GM19397 (cell line): ENCODE data around the gene NFIC.
"Not testable (repeated sequence)": the region's sequence is repeated elsewhere in the genome, so short reads cannot be mapped to it uniquely, and the experiment has no call there.

ENCODE experiments used
- ATAC-seq: cut with Tn5 transposase; IDR thresholded peaks from one replicate; pipeline ENCODE4 v1.9.1; 2021; ENCODE audit warnings: mild to moderate bottlenecking, moderate library complexity; ENCODE audit not compliant: unreplicated experiment

Gene NFIC

DNA sequence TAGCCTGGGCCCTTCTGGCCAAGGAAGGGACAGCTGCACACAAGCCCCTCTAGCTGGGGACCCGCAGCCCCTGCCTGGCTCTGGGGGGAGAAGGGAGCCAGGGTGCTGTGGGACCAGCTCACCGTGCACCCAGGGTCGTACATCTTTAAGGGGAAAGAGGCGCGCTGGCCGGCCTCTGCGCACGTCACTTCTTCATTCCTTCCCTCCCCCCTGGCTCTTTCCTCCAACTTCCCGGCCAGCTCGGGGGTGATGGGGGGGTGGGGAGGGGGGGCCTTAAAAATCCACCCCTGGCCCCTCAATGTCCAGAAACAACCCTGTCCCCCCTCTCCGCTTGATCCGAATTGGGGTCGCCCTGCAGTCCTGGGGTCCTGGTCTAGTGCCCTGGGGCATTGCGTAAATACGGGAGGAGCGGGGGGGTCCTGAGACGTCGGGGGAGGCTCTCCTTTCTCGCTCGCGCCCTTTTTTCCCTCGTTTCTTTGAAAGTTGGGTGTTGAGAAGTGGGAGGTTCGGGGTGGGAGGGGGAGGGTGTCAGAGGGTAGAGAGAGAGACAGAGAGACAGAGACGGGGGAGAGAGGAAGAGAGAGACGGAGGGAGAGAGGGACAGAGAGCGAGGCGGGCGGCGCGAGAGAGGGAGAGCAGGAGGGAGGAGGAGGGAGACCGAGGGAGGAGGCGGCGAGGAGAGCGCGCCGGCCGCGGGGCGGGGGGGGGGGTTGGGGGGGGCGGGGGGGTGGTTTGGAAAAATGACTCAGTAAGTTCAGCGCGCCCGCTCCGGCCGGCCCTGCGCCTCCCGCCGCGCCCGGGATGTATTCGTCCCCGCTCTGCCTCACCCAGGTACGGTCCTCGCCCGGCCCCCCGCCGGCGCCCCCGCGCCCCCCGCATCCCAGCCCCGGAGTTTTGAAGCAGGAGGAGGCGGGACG, at the start of gene NFIC:
TSS of gene NFIC (plus strand) at position 748 of the 917 bp plus-strand sequence. CDS start at position 802, 54 bp downstream.
- ATAC-seq, result no peak

DNA sequence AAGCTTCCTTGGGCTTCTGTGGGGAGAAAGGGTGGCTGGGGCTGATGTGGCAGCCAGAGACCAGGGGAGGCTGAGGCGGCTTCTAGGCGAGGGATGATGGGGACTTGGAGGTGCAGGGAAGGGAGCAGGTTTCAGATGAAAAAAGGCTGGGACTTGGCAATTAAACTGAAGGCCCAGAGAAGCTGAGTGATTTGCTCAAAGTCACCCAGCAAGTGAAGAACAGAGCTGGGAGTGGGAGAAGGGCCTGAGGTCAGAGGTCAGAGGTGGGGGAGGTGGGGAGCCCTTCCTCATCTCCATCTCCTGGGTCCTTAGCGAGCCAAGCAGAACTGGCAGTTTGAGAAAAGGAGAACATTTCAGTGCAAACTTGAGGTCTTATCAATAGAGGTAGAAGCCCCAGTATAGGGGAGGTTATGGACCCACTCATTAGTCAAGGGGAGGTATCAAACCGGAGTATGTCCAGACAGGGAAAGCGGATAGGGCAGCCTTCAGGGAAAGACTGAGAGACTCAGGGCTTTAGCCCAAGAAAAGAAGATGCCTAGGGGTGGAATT, 49.6 kb upstream of the NFIC start:
- ATAC-seq, result no peak

DNA sequence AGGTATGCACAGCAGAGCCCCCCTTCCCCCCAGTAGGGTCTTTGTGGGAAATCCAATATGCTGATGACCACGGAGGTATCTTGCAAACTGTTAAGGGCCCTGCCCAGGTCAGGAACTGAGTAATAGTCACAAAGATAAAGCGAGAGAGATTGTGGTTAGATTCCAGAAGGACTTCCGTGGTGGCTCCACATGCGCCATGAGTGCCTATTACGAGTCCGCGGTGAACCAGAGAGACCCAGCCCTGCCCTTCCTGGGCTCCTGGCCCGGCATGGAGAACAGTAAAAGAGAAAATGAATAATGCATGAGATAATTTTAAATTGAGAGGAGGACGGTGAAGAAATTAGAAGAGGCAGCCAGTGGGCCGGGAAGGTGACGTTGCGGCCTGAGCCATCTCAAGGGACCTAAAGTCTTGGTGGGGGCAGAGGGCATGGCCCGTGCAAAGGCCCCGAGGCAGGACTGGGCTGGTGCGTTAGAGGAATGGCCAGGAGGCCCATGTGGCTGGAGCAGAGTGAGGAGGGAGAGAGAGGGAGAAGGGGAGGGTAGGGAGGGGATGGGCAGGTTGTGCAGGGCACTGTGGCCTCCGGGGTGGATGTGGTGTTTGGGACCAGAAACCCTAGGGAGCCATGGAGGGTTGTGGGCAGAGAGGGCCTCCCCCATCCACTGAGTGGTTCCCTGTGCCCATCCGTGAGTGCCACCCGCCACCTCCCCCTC, 46.6 kb upstream of the NFIC start:
- no peak for ATAC-seq

DNA sequence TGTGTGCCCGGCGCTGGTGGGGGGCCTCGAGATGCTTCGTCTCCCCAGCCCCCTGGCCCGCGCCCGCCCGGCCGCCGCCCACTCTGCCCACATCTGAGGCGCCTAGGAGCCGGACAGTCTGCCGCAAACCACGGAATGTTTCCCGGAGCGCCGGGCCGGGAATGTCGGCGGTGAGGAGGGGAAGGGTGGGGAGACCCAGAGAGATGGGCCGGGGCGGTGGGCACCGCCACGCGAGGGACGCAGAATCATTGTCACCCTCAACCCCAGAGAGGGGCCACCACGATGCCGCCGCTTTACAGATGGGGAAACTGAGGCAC, 46.1 kb upstream of the NFIC start:
- no peak for ATAC-seq

DNA sequence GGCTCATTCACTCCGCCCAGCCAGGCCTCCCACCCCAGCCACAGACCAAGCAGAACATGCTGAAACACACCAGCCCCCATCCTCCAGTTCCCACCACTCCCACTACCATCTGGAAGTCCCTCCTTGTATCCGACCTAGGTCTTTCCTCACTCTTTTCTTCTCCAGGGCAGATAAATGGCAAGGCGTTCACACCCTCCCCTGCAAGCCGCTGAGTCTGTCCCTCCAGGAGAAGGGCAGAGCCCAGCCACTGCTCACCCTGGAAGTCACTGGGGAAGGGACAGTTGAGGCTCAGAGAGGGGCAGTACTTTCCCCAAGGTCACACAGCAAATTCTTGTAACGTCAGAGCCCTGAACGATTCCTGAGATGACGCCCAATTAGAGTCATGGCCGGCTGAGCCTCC, 45.5 kb upstream of the NFIC start:
- no peak for ATAC-seq

DNA sequence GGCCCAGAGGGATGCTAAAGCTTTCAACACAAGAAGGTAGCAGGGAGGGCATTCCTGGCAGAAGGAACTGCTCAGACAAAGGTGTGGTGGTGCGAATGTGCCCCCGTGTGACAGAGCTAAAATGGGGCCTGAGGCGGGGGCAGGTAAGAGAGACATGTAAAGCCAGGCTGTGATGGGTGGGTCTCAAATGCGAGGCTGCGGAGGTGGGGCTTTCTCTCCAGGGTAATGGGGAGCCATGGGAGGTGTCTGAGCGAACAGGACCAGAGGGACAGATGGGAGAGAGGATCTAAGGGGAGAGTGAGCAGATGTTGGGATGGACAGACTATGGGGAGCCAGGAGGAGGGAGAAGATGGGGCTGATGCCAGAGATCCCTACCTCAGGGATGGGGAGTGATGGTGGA, 44.7 kb upstream of the NFIC start:
- ATAC-seq, result no peak

DNA sequence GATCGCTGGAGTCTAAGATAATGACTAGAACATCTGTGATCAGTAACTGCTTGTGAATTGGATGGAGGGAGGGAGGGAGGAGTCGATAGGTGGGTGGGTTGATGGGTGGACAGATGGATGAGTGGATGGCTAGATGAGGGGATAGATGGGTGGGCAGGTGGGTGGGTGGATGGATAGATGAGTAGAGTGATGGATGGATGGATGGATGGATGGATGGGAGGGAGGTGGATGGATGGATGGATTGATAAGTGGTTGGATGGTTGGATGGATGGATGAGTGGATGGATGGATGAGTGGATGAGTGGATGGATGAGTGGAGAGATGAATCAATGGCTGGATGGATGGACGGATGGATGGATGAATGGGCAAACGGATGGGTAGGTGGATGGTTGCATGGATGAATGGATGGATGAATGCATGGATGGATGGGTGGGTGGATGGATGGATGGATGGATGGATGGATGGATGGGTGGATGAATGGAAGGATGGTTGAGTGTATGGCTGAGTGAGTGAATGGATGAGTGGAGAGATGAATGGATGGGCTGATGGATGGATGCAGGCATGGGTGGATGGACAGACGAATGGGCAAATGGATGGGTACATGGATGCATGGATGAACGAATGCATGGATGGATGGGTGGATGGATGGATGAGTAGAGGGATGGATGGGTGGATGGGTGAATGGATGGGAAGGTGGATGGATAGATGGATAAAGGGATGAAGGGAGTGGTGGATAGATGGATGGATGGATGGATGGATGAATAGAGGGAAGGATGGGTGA, 44.0 kb upstream of the NFIC start:
- ATAC-seq, result no peak

DNA sequence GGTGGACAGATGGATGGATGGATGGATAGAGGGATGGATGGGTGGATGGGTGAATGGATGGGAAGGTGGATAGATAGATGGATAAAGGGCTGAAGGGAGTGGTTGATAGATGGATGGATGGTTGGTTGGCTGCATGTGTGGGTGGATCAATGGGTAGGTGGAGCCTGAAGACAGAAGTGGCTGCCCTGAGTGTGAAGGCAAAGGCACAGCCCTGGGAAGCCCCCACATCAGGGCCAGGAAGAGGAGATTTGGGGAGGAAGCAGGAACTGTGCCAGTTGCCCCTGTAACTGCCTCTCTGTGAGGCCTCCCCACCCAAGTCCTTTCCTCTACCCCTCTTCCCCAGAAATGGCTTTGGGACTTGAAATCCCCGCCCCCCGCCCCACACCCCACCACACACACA, 43.4 kb upstream of the NFIC start:
- ATAC-seq, result no peak

DNA sequence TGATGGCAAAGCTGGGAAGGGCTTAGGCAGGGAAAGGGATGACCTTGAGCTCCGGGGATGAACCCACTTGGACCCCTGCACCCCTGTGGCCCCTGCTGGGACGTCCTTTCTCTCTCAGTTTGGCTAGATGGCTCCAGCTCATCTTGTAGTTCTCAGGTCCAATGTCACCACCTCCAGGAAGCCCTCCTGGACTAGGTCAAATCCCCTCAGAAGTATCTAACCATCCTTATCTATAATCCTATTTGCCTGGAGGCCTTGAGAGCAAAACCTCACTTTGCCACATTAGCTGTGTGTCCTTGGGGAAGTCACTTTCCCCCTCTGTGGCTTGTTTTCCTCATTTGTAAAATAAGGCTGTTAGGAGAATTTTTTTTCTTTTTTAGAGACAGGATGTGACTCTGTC, 42.7 kb upstream of the NFIC start:
- ATAC-seq, result no peak

DNA sequence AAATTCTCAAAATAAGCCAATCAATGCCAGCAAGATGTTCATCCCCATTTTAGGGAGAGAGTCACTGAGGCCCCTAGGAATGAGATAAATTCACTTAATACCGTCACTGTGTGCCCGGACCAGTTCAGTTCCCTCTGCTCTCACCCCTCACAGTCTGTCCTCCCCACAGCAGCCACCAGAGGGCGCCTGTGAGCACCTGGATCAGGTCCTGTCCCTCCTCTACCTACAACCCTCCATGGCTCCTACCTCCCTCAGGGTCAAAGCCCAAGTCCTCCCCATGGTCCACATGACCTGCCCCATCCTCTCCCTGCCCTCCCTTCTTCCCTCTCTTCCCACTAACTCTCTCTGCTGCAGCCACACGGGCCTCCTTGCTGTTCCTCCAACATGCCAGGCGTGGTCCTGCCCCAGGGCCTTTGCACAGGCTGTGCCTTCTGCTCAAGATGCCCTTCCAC, 42.0 kb upstream of the NFIC start:
- no peak for ATAC-seq

DNA sequence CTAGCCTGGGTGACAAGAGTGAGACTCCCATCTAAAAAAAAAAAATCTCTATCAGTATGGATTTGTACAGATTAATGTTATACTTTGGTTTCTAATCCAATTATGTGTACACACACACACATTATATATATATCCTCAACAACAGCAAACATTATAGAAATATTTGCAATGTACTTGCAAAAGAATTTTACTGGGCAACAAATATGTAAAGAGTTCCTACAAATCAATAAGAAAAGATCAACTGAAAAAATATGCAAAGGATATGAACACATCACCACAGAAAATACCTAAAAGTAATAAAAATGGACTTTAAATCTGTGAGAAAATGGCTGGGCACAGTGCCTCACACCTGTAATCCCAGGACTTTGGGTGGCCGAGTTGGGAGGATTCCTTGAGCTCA, 40.9 kb upstream of the NFIC start:
- ATAC-seq, result no peak

DNA sequence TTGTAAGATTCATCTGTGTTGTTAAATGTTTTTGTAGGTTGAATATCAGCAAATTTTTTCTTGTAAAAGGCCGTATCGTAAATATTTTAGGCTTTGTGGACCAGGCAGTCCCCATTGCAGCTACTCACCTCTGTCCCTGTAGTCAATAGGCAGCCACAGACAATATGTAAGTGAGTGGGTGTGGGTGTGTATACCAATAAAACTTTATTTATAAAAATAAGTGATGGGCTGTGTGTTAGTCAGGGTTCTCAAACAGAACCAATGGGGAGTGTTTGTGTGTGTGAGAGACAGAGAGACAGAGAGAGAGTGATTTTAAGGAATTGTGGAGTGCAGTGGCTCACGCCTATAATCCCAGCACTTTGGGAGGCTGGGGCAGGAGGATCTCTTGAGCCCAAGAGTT, 37.6 kb upstream of the NFIC start:
- no peak for ATAC-seq

DNA sequence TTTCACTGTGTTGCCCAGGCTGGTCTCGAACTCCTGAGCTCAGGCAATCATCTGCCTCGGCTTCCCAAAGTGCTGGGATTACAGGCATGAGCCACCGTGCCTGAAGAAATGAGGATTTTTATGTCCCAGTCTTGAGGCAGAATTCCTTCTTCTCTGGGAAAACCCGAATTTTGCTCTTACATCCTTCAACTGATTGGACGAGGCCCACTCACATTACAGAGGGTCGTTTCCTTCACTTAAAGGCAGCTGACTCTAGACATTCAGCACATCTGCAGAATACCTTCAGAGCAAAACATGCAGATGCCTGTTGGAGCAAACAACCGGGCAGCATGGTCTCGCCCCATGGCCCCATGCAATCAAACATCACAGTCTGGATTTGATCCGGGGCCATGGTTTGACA, 36.3 kb upstream of the NFIC start:
- ATAC-seq, result no peak

DNA sequence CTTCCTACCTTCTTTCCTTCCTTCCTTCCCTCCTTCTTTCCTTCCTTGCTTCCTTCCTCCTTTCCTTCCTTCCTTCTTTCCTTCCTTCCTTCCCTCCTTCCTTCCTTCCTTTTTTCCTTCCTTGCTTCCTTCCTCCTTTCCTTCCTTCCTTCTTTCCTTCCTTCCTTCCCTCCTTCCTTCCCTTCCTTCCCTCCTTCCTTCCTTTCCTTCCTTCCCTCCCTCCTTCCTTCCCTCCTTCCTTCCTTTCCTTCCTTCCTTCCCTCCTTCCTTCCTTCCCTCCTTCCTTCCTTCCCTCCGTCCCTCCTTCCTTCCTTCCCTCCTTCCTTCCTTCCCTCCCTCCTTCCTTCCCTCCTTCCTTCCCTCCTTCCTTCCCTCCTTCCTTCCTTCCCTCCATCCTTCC, 34.2 kb upstream of the NFIC start:
- ATAC-seq, result not testable (repeated sequence)

DNA sequence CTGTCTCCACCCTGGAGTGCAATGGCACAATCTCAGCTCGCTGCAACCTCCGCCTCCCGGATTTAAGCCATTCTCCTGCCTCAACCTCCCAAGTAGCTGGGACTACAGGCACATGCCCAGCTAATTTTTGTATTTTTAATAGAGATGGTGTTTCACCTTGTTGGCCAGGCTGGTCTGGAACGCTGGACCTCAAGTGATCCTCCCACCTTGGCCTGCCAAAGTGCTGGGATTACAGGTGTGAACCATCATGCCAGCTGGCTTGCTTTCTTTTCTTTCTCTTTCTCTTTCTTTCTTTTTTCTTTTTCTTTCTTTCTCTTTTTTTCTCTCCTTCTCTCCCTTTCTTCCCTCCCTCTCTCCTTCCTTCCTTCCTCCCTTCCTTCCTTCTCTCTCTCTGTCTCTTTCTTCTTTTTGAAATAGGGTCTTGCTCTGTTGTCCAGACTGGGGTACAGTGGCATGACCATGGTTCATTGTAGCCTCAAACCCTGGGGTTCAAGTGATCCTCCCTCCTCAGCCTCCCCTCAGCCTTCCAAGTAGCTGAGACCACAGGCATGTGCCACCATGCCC, 33.3 kb upstream of the NFIC start:
- ATAC-seq, result no peak

DNA sequence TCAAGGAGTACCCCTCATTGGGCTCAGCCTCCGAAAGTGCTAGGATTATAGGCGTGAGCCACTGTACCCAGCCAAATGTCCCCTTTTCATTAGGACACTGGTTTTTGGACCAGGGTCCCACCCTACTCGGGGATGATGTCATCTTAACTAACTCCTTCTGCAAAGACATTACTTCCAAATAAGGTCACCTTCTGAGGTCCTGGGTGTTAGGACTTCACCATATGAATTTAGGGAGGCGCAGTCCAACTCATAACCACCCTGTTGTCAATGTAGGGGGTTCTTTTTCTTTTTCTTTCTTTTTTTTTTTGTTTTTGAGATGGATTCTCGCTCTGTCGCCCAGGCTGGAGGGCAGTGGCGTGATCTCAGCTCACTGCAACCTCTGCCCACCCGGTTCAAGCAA, 32.7 kb upstream of the NFIC start:
- no peak for ATAC-seq

DNA sequence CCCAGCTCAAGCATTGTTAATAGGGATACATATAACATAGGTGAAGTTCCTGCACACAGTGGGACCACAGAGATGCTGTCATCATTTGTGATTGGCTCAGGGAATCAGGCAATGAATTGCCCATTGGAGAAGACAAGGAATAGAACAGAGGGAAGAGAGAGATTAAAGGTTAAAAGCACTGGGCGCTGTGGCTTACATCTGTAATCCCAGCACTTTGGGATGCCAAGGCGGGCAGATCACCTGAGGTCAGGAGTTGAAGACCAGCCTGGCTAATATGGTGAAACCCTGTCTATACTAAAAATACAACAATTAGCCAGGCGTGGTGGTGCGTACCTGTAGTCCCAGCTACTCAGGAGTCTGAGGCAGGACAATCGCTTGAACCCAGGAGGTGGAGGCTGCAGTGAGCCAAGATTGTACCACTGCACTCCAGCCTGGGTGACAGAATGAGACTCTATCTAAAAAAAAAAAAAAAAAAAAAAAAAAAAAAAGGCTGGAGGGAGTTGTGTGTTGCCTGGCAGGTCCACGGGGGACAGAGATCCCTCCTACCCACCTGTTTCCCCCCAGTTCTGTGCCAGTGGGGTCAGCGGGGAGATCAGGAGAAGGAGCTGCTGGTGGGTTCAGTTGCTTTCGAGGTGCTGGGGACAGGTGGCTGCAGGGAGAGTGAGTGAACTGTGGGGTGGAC, 31.5 kb upstream of the NFIC start:
- not testable (repeated sequence) for ATAC-seq

DNA sequence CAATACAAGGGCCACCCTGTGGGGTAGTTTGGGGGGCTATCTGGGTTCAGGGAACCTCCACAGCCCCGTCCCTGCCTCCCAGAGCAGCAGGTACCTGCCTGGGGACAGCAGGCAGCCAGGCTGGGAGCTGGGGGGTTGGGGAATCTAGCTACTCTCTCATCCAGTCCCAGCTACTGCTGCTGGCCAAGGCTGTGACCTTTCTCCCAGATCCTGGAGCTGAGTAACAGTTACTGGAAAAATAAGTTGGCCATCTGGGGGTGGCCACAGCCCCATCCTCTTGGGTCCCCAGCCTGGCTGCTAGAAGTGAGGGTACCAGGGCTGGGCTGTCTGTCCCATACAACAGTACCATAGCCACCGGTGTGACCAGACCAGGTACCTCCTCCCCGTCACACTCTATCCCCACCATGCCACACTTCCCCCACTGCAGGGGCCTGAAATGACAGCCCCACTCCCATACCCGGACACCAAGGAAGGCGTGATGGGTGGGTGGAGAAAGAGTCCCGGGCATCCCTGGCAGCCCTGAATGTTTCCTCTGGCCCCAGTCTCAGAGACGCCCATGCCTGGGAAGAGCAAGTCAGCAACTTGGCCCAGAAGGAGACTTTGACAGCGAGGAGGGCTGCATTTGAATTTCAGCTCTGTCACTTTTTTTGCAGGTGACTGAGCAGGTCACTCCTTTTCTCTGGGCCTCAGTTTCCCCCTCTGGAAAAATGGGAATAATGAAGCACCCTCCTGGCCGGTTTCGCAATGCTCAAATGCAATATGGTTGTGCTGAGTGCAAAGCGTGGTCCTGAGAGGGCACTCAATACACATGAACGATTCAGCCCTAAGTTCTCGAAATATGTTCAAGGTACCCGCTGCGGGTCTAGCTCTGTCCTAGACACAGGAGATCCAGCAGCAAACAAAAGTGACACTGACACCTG, 30.7 kb upstream of the NFIC start:
- ATAC-seq, result no peak

DNA sequence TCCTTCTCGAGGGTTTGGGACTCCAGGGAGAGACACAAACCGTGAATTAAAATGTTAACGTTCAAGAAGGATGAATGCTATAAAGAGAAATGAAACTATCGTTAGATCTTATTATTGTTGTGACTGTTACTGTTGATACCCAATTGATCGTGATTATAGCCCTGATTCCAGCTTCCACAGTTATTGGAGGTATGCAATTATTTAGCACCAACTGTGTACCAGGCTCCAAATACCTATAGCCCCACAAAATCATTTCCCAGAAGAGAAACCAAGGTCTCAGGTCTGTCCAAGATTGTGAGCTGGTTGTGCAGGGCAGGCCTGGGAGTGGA, 30.1 kb upstream of the NFIC start:
- no peak for ATAC-seq
